Tibial nerve (tissue), 4 donors: Measurements from ENCODE around the gene FAM174C. TPM values are rescaled to one million over a fixed set of nuclear protein-coding genes. Genes with fewer than 3 reads are reported as not detected.
A peak's percentile ranks its signal among the peaks of the same experiment; 100 is the strongest.

Experiments used
- DNase-seq, 2 donors: peaks; one replicate each; pipeline ENCODE4 v3.0.0-alpha.2; 2019; ENCODE audit warnings: low spot score in 2 of 2
- H3K27ac ChIP-seq, 4 donors: fragments of 200-600 bp; sonication (generic) in 3 of 4; one replicate each; pipeline ENCODE4 v1.5.1; 2017 to 2019; ENCODE audit warnings: mild to moderate bottlenecking in 1 of 4
- H3K27me3 ChIP-seq, 2 donors: fragments of 200-600 bp; sonication (generic) in 1 of 2; one replicate each; pipeline versions ENCODE4 v1.5.1 to v1.6.0; 2017 to 2019
- H3K36me3 ChIP-seq, 3 donors: fragments of 200-600 bp; sonication (generic); one replicate each; pipeline ENCODE4 v1.5.1; 2018 to 2019
- H3K4me1 ChIP-seq, 4 donors: fragments of 200-600 bp; sonication (generic) in 3 of 4; one replicate each; pipeline ENCODE4 v1.5.1; 2017 to 2019
- H3K4me3 ChIP-seq, 4 donors: fragments of 200-600 bp; sonication (generic) in 3 of 4; one replicate each; pipeline ENCODE4 v1.5.1; 2017 to 2019; ENCODE audit warnings: mild to moderate bottlenecking in 1 of 4, moderate library complexity in 1 of 4
- H3K9me3 ChIP-seq, 4 donors: fragments of 200-600 bp; sonication (generic) in 3 of 4; one replicate each; pipeline ENCODE4 v1.5.1; 2017 to 2019
- CTCF ChIP-seq, 5 experiments: fragments of 200-600 bp in 3 of 5; fragments of 450-650 bp in 2 of 5; sonication (generic) in 3 of 5; IDR thresholded peaks; one replicate each; pipeline ENCODE4 v1.5.1; 2016 to 2019; ENCODE audit warnings: antibody characterized with exemption in 5 of 5, mild to moderate bottlenecking in 3 of 5, moderate library complexity in 2 of 5
- EP300 ChIP-seq, 2 donors: sonication (generic); formaldehyde crosslinking; IDR thresholded peaks; one replicate each; pipeline ENCODE4 v1.6.1; 2017; ENCODE audit warnings: antibody characterized with exemption in 2 of 2, mild to moderate bottlenecking in 1 of 2
- POLR2A ChIP-seq, 2 donors: fragments of 450-650 bp; IDR thresholded peaks; one replicate each; pipeline ENCODE4 v1.6.1; 2017; ENCODE audit warnings: antibody characterized with exemption in 2 of 2, mild to moderate bottlenecking in 2 of 2, moderate library complexity in 2 of 2
- WGBS, 2 donors: methylation state at CpG; one replicate each; pipeline ENCODE4 v1.1.5; 2018; 5-methylcytosine and 5-hydroxymethylcytosine counted together
- total RNA-seq, 4 donors: library from RNA; depleted of rRNA; stranded (reverse); fragments of >200 nt; gene quantifications; one replicate each; pipeline ENCODE4 v1.1.0, GENCODE V29; 2016

The FAM174C gene
- total RNA-seq, 4 donors from 2014 or later: 25.5 to 80.7 (median 52.0) TPM

GRCh38 chr19:1235625-1236538 lies 39.4 kb upstream of the FAM174C start:
- peak overlapping the region in 1 of 4 donors; percentile 93 for H3K27ac ChIP-seq
- 73 to 74% methylated on average over 22 to 37 of the region's 39 CpGs for WGBS, 2 donors
- H3K4me1 ChIP-seq: peaks cover 3 to 66% (median 30%) of the 10 kb centered on the region in 4 donors

GRCh38 chr19:1236576-1236975 lies 38.8 kb upstream of the FAM174C start:
- Histone ChIP-seq H3K4me3 (peak overlapping the region; percentile 40 to 67 (median 54)), H3K27me3 (no peaks in the 10 kb centered on the region), H3K4me1 (peaks cover 5 to 72% (median 36%) of the 10 kb centered on the region in 4 donors), H3K9me3 (no peaks in the 10 kb centered on the region), H3K36me3 (peaks cover 0 to 13% (median 0%) of the 10 kb centered on the region in 3 donors), H3K27ac (peak overlapping the region; percentile 56 to 93 (median 74))
- no peak for DNase-seq
- no peak for TF ChIP-seq POLR2A (IDR thresholded peaks at IDR 0.05)
- no peak for TF ChIP-seq EP300 (IDR thresholded peaks at IDR 0.05)
- TF ChIP-seq CTCF (IDR thresholded peaks at IDR 0.05): no peak
- 10 to 20% methylated on average over 2 to 27 of the region's 42 CpGs for WGBS, 2 donors

More at GRCh38 chr19:1235625-1236538, 39.4 kb upstream of the FAM174C start:
- Histone ChIP-seq H3K36me3 (peaks cover 0 to 13% (median 0%) of the 10 kb centered on the region in 3 donors), H3K9me3 (no peaks in the 10 kb centered on the region), H3K4me3 (no peak overlapping the region), H3K27me3 (no peaks in the 10 kb centered on the region)
- no peak for DNase-seq
- TF ChIP-seq EP300 (IDR thresholded peaks at IDR 0.05) (no peak), POLR2A (IDR thresholded peaks at IDR 0.05) (no peak), CTCF (IDR thresholded peaks at IDR 0.05) (no peak)

GRCh38 chr19:1237027-1237659 lies 38.2 kb upstream of the FAM174C start:
- no peaks in the 10 kb centered on the region for H3K27me3 ChIP-seq
- TF ChIP-seq POLR2A (IDR thresholded peaks at IDR 0.05) (no peak), EP300 (IDR thresholded peaks at IDR 0.05) (peak in 1 of 2 donors; percentile 11), CTCF (IDR thresholded peaks at IDR 0.05) (peak in 1 of 5 experiments; percentile 1)
- peak overlapping the region; percentile 56 to 93 (median 74) for H3K27ac ChIP-seq
- no peak for DNase-seq
- H3K9me3 ChIP-seq: no peaks in the 10 kb centered on the region
- peak overlapping the region; percentile 40 to 67 (median 54) for H3K4me3 ChIP-seq
- 1 to 2% methylated on average over 12 to 19 of the region's 60 CpGs for WGBS, 2 donors
- H3K4me1 ChIP-seq: peaks cover 5 to 74% (median 37%) of the 10 kb centered on the region in 4 donors
- peaks cover 0 to 13% (median 0%) of the 10 kb centered on the region in 3 donors for H3K36me3 ChIP-seq

GRCh38 chr19:1237754-1238368 lies 37.5 kb upstream of the FAM174C start, which contains the start of gene CBARP:
Gene CBARP (minus strand): TSS chr19:1238005. CDS start chr19:1236100, 1,905 bp downstream.
- Histone ChIP-seq H3K4me3 (peak within 1 kb of the TSS; percentile 40 to 67 (median 54)), H3K4me1 (peaks cover 5 to 74% (median 39%) of the 10 kb centered on the region in 4 donors), H3K27ac (peak within 1 kb of the TSS; percentile 94 to 99 (median 96)), H3K9me3 (no peaks in the 10 kb centered on the region), H3K36me3 (peaks cover 0 to 13% (median 0%) of the 10 kb centered on the region in 3 donors), H3K27me3 (no peaks in the 10 kb centered on the region)
- TF ChIP-seq EP300 (IDR thresholded peaks at IDR 0.05) (no peak), POLR2A (IDR thresholded peaks at IDR 0.05) (peak in 1 of 2 donors; percentile 37)
- DNase-seq: no peak
- 1% methylated on average over 12 of the region's 87 CpGs; no CpG with 5 or more reads in 1 of the 2 donors for WGBS, 2 donors
